Adrenal gland (tissue), 5 donors: ENCODE results near the gene MYOT.

Experiments
- POLR2A ChIP-seq, 2 donors: fragments of 450-650 bp; IDR thresholded peaks; one replicate each; pipeline ENCODE4 v1.6.1; 2017; ENCODE audit warnings: antibody characterized with exemption in 2 of 2, mild to moderate bottlenecking in 2 of 2, moderate library complexity in 1 of 2
- TF ChIP-seq, protein P1 (sequence below), 6 experiments: fragments of 450-650 bp in 4 of 6; fragments of 200-600 bp in 2 of 6; sonication (generic) in 1 of 6; IDR thresholded peaks; 1 replicate in 5 of 6; 2 replicates in 1 of 6; pipeline versions ENCODE4 v1.5.1 to v1.8.0; 2016 to 2021; ENCODE audit warnings: antibody characterized with exemption in 6 of 6, mild to moderate bottlenecking in 2 of 6, moderate library complexity in 1 of 6
- donor health status: DM: no; HTN: no; CAD: no.

DNA sequence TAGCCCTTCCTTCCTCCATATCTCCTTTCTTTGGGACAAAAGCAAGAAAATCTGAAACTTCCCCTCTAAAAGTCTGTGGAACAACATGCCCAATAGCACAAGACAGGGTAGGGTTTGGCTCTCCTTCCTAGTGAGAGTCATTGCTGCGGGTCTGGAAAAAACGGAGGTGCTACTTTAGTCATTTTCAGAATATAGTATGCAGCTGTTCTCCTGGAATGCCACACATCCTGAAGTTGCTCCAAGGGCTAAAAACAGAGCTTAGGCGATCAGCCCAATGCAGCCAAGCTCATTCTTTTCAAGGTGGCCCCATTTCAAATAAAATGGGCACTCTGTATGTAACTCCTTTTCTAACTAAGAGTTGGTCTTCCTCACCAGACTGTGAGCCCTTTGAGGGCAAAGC, 39.5 kb upstream of the MYOT start:
- TF ChIP-seq, protein P1, sequence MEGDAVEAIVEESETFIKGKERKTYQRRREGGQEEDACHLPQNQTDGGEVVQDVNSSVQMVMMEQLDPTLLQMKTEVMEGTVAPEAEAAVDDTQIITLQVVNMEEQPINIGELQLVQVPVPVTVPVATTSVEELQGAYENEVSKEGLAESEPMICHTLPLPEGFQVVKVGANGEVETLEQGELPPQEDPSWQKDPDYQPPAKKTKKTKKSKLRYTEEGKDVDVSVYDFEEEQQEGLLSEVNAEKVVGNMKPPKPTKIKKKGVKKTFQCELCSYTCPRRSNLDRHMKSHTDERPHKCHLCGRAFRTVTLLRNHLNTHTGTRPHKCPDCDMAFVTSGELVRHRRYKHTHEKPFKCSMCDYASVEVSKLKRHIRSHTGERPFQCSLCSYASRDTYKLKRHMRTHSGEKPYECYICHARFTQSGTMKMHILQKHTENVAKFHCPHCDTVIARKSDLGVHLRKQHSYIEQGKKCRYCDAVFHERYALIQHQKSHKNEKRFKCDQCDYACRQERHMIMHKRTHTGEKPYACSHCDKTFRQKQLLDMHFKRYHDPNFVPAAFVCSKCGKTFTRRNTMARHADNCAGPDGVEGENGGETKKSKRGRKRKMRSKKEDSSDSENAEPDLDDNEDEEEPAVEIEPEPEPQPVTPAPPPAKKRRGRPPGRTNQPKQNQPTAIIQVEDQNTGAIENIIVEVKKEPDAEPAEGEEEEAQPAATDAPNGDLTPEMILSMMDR (IDR thresholded peaks at IDR 0.05): no peak
- TF ChIP-seq POLR2A (IDR thresholded peaks at IDR 0.05): no peak
